Activated naive CD4-positive, alpha-beta T cell treated with anti-CD3 and anti-CD28 coated beads, Interleukin-2, amount 10 ng/mL, durations not matched to agents 7 days and 5 days (primary cell): ENCODE measurements around the gene SLX9.

Experiments
- CTCF ChIA-PET: fragments of 350-600 bp; sonication (Branson Sonifier 250); formaldehyde crosslinking; loops from one replicate; lab custom pipeline; 2021; ENCODE audit warnings: antibody characterized with exemption; lab: Charles Lee
- DNase-seq: peaks from one replicate; pipeline ENCODE4 v3.0.0-alpha.2; 2020
- H3K27ac Mint-ChIP-seq: one replicate; pipeline ENCODE4 v1.8.0; 2021; ENCODE audit warnings: mild to moderate bottlenecking, moderate library complexity, mixed read lengths
- H3K27me3 Mint-ChIP-seq: one replicate; pipeline ENCODE4 v1.8.0; 2021; ENCODE audit warnings: mild to moderate bottlenecking, mixed read lengths
- H3K36me3 Mint-ChIP-seq: one replicate; pipeline ENCODE4 v1.8.0; 2021; ENCODE audit warnings: mixed read lengths
- H3K4me1 Mint-ChIP-seq: one replicate; pipeline ENCODE4 v1.8.0; 2021; ENCODE audit warnings: mixed read lengths
- H3K4me3 Mint-ChIP-seq: one replicate; pipeline ENCODE4 v1.8.0; 2021; ENCODE audit warnings: mild to moderate bottlenecking, moderate library complexity, mixed read lengths
- H3K9me3 Mint-ChIP-seq: one replicate; pipeline ENCODE4 v1.8.0; 2021; ENCODE audit warnings: mixed read lengths

SLX9 gene

GRCh38 chr21:44916965-44917364, 22.9 kb upstream of the SLX9 start:
- peak overlapping the region; percentile 79 for H3K27ac Mint-ChIP-seq
- CTCF ChIA-PET: interaction anchor here (1.1 to 4.1 kb wide), 5 partner anchors 10 to 41 kb away, joined by 3 to 20 read pairs (median 4); no protein-coding TSS in a partner anchor
- peaks cover 51% of the 10 kb centered on the region for H3K36me3 Mint-ChIP-seq
- DNase-seq: no peak
- H3K9me3 Mint-ChIP-seq: no peaks in the 10 kb centered on the region
- peak overlapping the region; percentile 92 for H3K4me3 Mint-ChIP-seq
- H3K4me1 Mint-ChIP-seq: peaks cover 73% of the 10 kb centered on the region
- H3K27me3 Mint-ChIP-seq: no peaks in the 10 kb centered on the region

- peaks cover 51% of the 10 kb centered on the region for H3K36me3 Mint-ChIP-seq
- H3K27me3 Mint-ChIP-seq: no peaks in the 10 kb centered on the region
- H3K9me3 Mint-ChIP-seq: no peaks in the 10 kb centered on the region
- H3K4me3 Mint-ChIP-seq: peak overlapping the region; percentile 92
- peaks cover 74% of the 10 kb centered on the region for H3K4me1 Mint-ChIP-seq
- H3K27ac Mint-ChIP-seq: peak overlapping the region; percentile 79
- CTCF ChIA-PET: interaction anchor here (1.1 to 4.1 kb wide), 4 partner anchors 10 to 42 kb away, joined by 3 to 20 read pairs (median 4); no protein-coding TSS in a partner anchor
- DNase-seq: no peak
Observed at GRCh38 chr21:44917446-44918106, 22.3 kb upstream of the SLX9 start.

- peak overlapping the region; percentile 83 for H3K27ac Mint-ChIP-seq
Observed at GRCh38 chr21:44918107-44918470, 21.7 kb upstream of the SLX9 start.

GRCh38 chr21:44918581-44919033, 21.2 kb upstream of the SLX9 start:
- CTCF ChIA-PET: interaction anchor here (0.7 to 4.1 kb wide), 5 partner anchors 7 to 220 kb away, joined by 3 to 20 read pairs (median 5); no protein-coding TSS in a partner anchor
- H3K9me3 Mint-ChIP-seq: no peaks in the 10 kb centered on the region
- no peaks in the 10 kb centered on the region for H3K27me3 Mint-ChIP-seq
- peaks cover 58% of the 10 kb centered on the region for H3K36me3 Mint-ChIP-seq
- H3K4me1 Mint-ChIP-seq: peaks cover 79% of the 10 kb centered on the region
- H3K4me3 Mint-ChIP-seq: peak overlapping the region; percentile 92
- no peak for DNase-seq
- H3K27ac Mint-ChIP-seq: peak overlapping the region; percentile 83

More at GRCh38 chr21:44918107-44918470, 21.7 kb upstream of the SLX9 start:
- no peak for DNase-seq
- Mint-ChIP-seq H3K4me1 (peaks cover 77% of the 10 kb centered on the region), H3K27me3 (no peaks in the 10 kb centered on the region), H3K9me3 (no peaks in the 10 kb centered on the region), H3K36me3 (peaks cover 55% of the 10 kb centered on the region), H3K4me3 (peak overlapping the region; percentile 92)
- CTCF ChIA-PET: interaction anchor here (1.1 to 4.1 kb wide), 3 partner anchors 10 to 19 kb away, joined by 3 to 20 read pairs (median 4); no protein-coding TSS in a partner anchor

GRCh38 chr21:44919111-44919912, 20.5 kb upstream of the SLX9 start:
- CTCF ChIA-PET: interaction anchor here (0.7 to 4.1 kb wide), 7 partner anchors 8 to 219 kb away, joined by 3 to 20 read pairs (median 3); no protein-coding TSS in a partner anchor
- no peak for DNase-seq
- Mint-ChIP-seq H3K27ac (peak overlapping the region; percentile 82), H3K4me1 (peaks cover 81% of the 10 kb centered on the region), H3K27me3 (no peaks in the 10 kb centered on the region), H3K9me3 (peaks cover 4% of the 10 kb centered on the region), H3K36me3 (peaks cover 63% of the 10 kb centered on the region), H3K4me3 (peak overlapping the region; percentile 92)

GRCh38 chr21:44919913-44920693, 19.7 kb upstream of the SLX9 start:
- CTCF ChIA-PET: interaction anchor here (0.7 to 4.1 kb wide), 6 partner anchors 8 to 27 kb away, joined by 3 to 20 read pairs (median 4); no protein-coding TSS in a partner anchor
- Mint-ChIP-seq H3K4me3 (peak overlapping the region; percentile 92), H3K27me3 (no peaks in the 10 kb centered on the region), H3K36me3 (peaks cover 61% of the 10 kb centered on the region), H3K4me1 (peaks cover 81% of the 10 kb centered on the region), H3K9me3 (peaks cover 4% of the 10 kb centered on the region), H3K27ac (peak overlapping the region; percentile 93)
- DNase-seq: peak; percentile 38

GRCh38 chr21:44920694-44921604, 18.9 kb upstream of the SLX9 start, which contains the start of gene ITGB2:
Gene ITGB2 (minus strand): TSS chr21:44920899. CDS start chr21:44910782, 10,117 bp downstream.
- Mint-ChIP-seq H3K4me3 (peak within 1 kb of the TSS; percentile 92), H3K36me3 (peaks cover 55% of the 10 kb centered on the region), H3K4me1 (peaks cover 80% of the 10 kb centered on the region), H3K9me3 (peaks cover 4% of the 10 kb centered on the region), H3K27me3 (no peaks in the 10 kb centered on the region), H3K27ac (peak within 1 kb of the TSS; percentile 93)
- peak; percentile 82 for DNase-seq
- CTCF ChIA-PET: interaction anchor here (0.9 to 2.0 kb wide), 3 partner anchors 10 to 120 kb away, joined by 3 to 5 read pairs (median 3); no protein-coding TSS in a partner anchor

GRCh38 chr21:44921928-44922327, 17.9 kb upstream of the SLX9 start:
- Mint-ChIP-seq H3K36me3 (peaks cover 52% of the 10 kb centered on the region), H3K27ac (peak overlapping the region; percentile 64), H3K27me3 (no peaks in the 10 kb centered on the region), H3K4me3 (peak overlapping the region; percentile 92), H3K9me3 (peaks cover 4% of the 10 kb centered on the region), H3K4me1 (peaks cover 80% of the 10 kb centered on the region)
- CTCF ChIA-PET: interaction anchor here (0.9 kb wide), 1 partner anchor 121 kb away, joined by 3 read pairs; no protein-coding TSS in a partner anchor
- no peak for DNase-seq

- Mint-ChIP-seq H3K9me3 (peaks cover 4% of the 10 kb centered on the region), H3K4me3 (peak overlapping the region; percentile 26), H3K27me3 (no peaks in the 10 kb centered on the region), H3K36me3 (peaks cover 41% of the 10 kb centered on the region), H3K27ac (peak overlapping the region; percentile 79), H3K4me1 (peaks cover 79% of the 10 kb centered on the region)
- CTCF ChIA-PET: no interaction called here
- no peak for DNase-seq
Observed at GRCh38 chr21:44923480-44924084, 16.2 kb upstream of the SLX9 start.

GRCh38 chr21:44924606-44925377, 15.0 kb upstream of the SLX9 start:
- peaks cover 86% of the 10 kb centered on the region for H3K4me1 Mint-ChIP-seq
- CTCF ChIA-PET: interaction anchor here (0.7 to 3.5 kb wide), 2 partner anchors 11 to 13 kb away, joined by 3 to 15 read pairs; no protein-coding TSS in a partner anchor
- H3K27me3 Mint-ChIP-seq: no peaks in the 10 kb centered on the region
- H3K9me3 Mint-ChIP-seq: peaks cover 7% of the 10 kb centered on the region
- H3K27ac Mint-ChIP-seq: peak overlapping the region; percentile 98
- peak overlapping the region; percentile 29 for H3K4me3 Mint-ChIP-seq
- H3K36me3 Mint-ChIP-seq: peaks cover 42% of the 10 kb centered on the region
- no peak for DNase-seq

- H3K27ac Mint-ChIP-seq: peak overlapping the region; percentile 98
- DNase-seq: no peak
- CTCF ChIA-PET: interaction anchor here (3.5 to 4.9 kb wide), 2 partner anchors 14 to 125 kb away, joined by 15 to 23 read pairs; partner anchors contain the start of gene UBE2G2
- H3K9me3 Mint-ChIP-seq: peaks cover 7% of the 10 kb centered on the region
- peak overlapping the region; percentile 29 for H3K4me3 Mint-ChIP-seq
- H3K27me3 Mint-ChIP-seq: no peaks in the 10 kb centered on the region
- H3K36me3 Mint-ChIP-seq: peaks cover 40% of the 10 kb centered on the region
- H3K4me1 Mint-ChIP-seq: peaks cover 91% of the 10 kb centered on the region
Observed at GRCh38 chr21:44925378-44925755, 14.5 kb upstream of the SLX9 start.
